ENCODE results near the gene SCG3. TPM values are rescaled to one million over a fixed set of nuclear protein-coding genes. Genes with fewer than 3 reads are reported as not detected.

Gene SCG3
- total RNA-seq, 1 experiment from 2014 or later = 22.7 TPM

GRCh38 chr15:51678096-51678495 is 3.2 kb upstream of the SCG3 start:
- H3K9me3 Mint-ChIP-seq = no peaks in the 10 kb centered on the region
- H3K27me3 Mint-ChIP-seq (ENCODE audit: low read depth) = peaks cover 22% of the 10 kb centered on the region
- no peak overlapping the region for H3K27ac Mint-ChIP-seq
- DNase-seq = no peak
- Histone ChIP-seq H2BK20ac (ENCODE audit: low read depth, low read length, poor library complexity, severe bottlenecking) (no peak overlapping the region), H3K23me2 (ENCODE audit: insufficient read length, low read depth, low read length, poor library complexity, severe bottlenecking) (peaks cover 3% of the 10 kb centered on the region), H3K4ac (ENCODE audit: low read depth, low read length) (no peak overlapping the region), H3K56ac (ENCODE audit: insufficient read length, low read depth, low read length) (no peak overlapping the region), H3K27ac (ENCODE audit: insufficient read length, low read depth, low read length) (no peak overlapping the region), H3K14ac (ENCODE audit: insufficient read depth, low read length) (no peak overlapping the region), H2BK5ac (ENCODE audit: insufficient read length, low read length) (no peak overlapping the region), H2AFZ (ENCODE audit: low read length) (no peak overlapping the region), H3K79me2 (ENCODE audit: insufficient read depth, low read length) (no peaks in the 10 kb centered on the region), H3K27me3 (ENCODE audit: insufficient read depth, low read length) (no peaks in the 10 kb centered on the region), H2BK12ac (ENCODE audit: insufficient read length, low read depth, low read length) (no peak overlapping the region), H3K23ac (ENCODE audit: insufficient read length, low read depth, low read length) (no peak overlapping the region), H3K18ac (ENCODE audit: insufficient read length, low read depth, low read length) (no peak overlapping the region), H4K8ac (replicated peaks; ENCODE audit: insufficient read length, low read depth, low read length) (no peak overlapping the region), H2BK120ac (ENCODE audit: low read depth, low read length, poor library complexity, severe bottlenecking) (no peak overlapping the region), H2BK15ac (ENCODE audit: low read depth, low read length) (no peak overlapping the region), H3K79me1 (ENCODE audit: insufficient read depth, low read depth, low read length, poor library complexity, severe bottlenecking) (no peaks in the 10 kb centered on the region), H3K4me1 (ENCODE audit: insufficient read depth, low read length) (no peaks in the 10 kb centered on the region), H3K4me2 (ENCODE audit: insufficient read depth, insufficient read length, low read length) (no peak overlapping the region), H2AK5ac (ENCODE audit: insufficient read length, low read length) (no peak overlapping the region), H3T11ph (ENCODE audit: low read length) (no peak overlapping the region), H4K5ac (ENCODE audit: insufficient read length, low read depth, low read length) (no peak overlapping the region), H3K9me3 (ENCODE audit: control insufficient read depth, low read depth, low read length) (no peaks in the 10 kb centered on the region), H4K91ac (ENCODE audit: insufficient read length, low read depth, low read length) (no peak overlapping the region), H4K20me1 (ENCODE audit: control insufficient read depth, insufficient read depth, insufficient read length) (no peaks in the 10 kb centered on the region), H3K9ac (ENCODE audit: extremely low read depth, insufficient read length, low read length) (no peak overlapping the region)
- H3K36me3 Mint-ChIP-seq (ENCODE audit: insufficient read depth in 1 of 3, low read depth in 3 of 3) = no peaks in the 10 kb centered on the region; a peak in 1 of 7 replicates
- H3K4me3 Mint-ChIP-seq = no peak overlapping the region
- no CpG with 5 or more reads among the region's 2 CpGs for WGBS (ENCODE audit: extremely low coverage, insufficient read length, low lambda C conversion rate)
- peaks cover 11 to 13% of the 10 kb centered on the region in 2 experiments for H3K4me1 Mint-ChIP-seq
- TF ChIP-seq, protein P1, sequence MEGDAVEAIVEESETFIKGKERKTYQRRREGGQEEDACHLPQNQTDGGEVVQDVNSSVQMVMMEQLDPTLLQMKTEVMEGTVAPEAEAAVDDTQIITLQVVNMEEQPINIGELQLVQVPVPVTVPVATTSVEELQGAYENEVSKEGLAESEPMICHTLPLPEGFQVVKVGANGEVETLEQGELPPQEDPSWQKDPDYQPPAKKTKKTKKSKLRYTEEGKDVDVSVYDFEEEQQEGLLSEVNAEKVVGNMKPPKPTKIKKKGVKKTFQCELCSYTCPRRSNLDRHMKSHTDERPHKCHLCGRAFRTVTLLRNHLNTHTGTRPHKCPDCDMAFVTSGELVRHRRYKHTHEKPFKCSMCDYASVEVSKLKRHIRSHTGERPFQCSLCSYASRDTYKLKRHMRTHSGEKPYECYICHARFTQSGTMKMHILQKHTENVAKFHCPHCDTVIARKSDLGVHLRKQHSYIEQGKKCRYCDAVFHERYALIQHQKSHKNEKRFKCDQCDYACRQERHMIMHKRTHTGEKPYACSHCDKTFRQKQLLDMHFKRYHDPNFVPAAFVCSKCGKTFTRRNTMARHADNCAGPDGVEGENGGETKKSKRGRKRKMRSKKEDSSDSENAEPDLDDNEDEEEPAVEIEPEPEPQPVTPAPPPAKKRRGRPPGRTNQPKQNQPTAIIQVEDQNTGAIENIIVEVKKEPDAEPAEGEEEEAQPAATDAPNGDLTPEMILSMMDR (conservative IDR thresholded peaks at IDR 0.05) = no peak
